Lower leg skin (tissue), 4 donors: ENCODE measurements around the gene CD160. TPM values are rescaled to one million over a fixed set of nuclear protein-coding genes. Genes with fewer than 3 reads are reported as not detected.
"Not testable (repeated sequence)": the region's sequence is repeated elsewhere in the genome, so short reads cannot be mapped to it uniquely, and the experiment has no call there.

Source experiments
- DNase-seq, 2 donors: peaks; one replicate each; pipeline ENCODE4 v3.0.0-alpha.2; 2019; ENCODE audit warnings: low spot score in 2 of 2
- H3K4me3 ChIP-seq: fragments of 200-600 bp; sonication (generic); 2 replicates; pipeline ENCODE4 v1.5.1; 2017; ENCODE audit warnings: mild to moderate bottlenecking, low read depth; ENCODE audit not compliant: poor library complexity, severe bottlenecking
- CTCF ChIP-seq, 3 donors: fragments of 450-650 bp; IDR thresholded peaks; one replicate each; pipeline ENCODE4 v1.5.1; 2016; ENCODE audit warnings: antibody characterized with exemption in 3 of 3, mild to moderate bottlenecking in 3 of 3, moderate library complexity in 2 of 3
- POLR2A ChIP-seq, 2 donors: fragments of 450-650 bp; IDR thresholded peaks; one replicate each; pipeline ENCODE4 v1.6.1; 2016 to 2017; ENCODE audit warnings: antibody characterized with exemption in 2 of 2, mild to moderate bottlenecking in 1 of 2, moderate library complexity in 1 of 2
- WGBS, 2 donors: methylation state at CpG; one replicate each; pipeline ENCODE4 v1.1.5; 2018; 5-methylcytosine and 5-hydroxymethylcytosine counted together
- intact Hi-C: fragments of 100-400 bp; cut with DNase I; formaldehyde crosslinking; loops from one replicate; pipeline ENCODE4 v1.15.0; 2023; ENCODE audit warnings: low total_unique reads
- total RNA-seq, 4 donors: library from RNA; depleted of rRNA; stranded (reverse); fragments of >200 nt; gene quantifications; one replicate each; pipeline ENCODE4 v1.1.0, GENCODE V29; 2016

CD160 gene
- total RNA-seq, 4 donors from 2014 or later, result 0.38 to 0.63 TPM; not detected in 2

- H3K4me3 ChIP-seq, result no peak overlapping the region
- TF ChIP-seq CTCF (IDR thresholded peaks at IDR 0.05) (no peak), POLR2A (IDR thresholded peaks at IDR 0.05) (no peak)
- WGBS, 2 donors, result 88 to 91% methylated on average over 1 of the region's 1 CpG
- intact Hi-C loops, result no loop called here
- no peak for DNase-seq
Observed at GRCh38 chr1:145759721-145760120, 40.4 kb downstream of the CD160 start.

GRCh38 chr1:145760395-145760949, 41.2 kb downstream of the CD160 start:
- intact Hi-C loops, DNase-seq, H3K4me3 ChIP-seq: not testable (repeated sequence)
- 97 to 100% methylated on average over 4 of the region's 4 CpGs for WGBS, 2 donors

DNA sequence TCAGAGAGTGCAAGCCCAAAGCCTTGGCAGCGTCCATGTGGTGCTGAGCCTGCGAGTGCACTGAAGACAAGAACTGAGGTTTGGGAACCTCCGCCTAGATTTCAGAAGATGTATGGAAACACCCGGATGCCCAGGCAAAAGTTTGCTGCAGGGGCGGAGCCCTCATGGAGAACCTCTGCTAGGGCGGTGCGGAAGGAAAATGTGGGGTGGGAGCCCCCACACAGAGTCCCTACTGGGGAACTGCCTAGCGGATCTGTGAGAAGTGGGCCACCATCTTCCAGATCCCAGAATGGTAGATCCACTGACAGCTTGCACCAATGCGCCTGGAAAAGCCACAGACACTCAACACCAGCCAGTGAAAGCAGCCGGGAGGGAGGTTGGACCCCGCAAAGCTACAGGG, 42.2 kb downstream of the CD160 start:
- H3K4me3 ChIP-seq, intact Hi-C loops, DNase-seq: not testable (repeated sequence)
- 97 to 99% methylated on average over 11 of the region's 11 CpGs for WGBS, 2 donors

DNA sequence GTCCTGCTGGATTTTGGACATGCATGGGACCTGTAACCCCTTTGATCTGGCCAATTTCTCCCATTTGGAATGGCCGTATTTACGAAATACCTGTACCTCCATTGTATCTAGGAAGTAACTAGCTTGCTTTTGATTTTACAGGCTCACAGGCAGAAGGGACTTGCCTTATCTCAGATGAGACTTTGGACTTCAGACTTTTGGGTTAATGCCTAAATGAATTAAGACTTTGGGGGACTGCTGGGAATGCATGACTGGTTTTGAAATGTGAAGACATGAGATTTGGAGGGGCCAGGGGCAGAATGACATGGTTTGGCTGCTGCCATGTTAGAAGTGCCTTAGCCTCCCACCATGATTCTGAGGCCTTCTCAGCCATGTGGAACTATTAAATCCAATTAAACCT, 42.7 kb downstream of the CD160 start:
- H3K4me3 ChIP-seq, intact Hi-C loops, DNase-seq: not testable (repeated sequence)
- 95 to 100% methylated on average over 2 of the region's 2 CpGs for WGBS, 2 donors

- DNase-seq, H3K4me3 ChIP-seq, intact Hi-C loops: not testable (repeated sequence)
- 91 to 97% methylated on average over 19 to 50 of the region's 52 CpGs for WGBS, 2 donors
Observed at GRCh38 chr1:145764231-145764940, 45.1 kb downstream of the CD160 start.

GRCh38 chr1:145765127-145765526, 45.8 kb downstream of the CD160 start:
- H3K4me3 ChIP-seq, DNase-seq, intact Hi-C loops: not testable (repeated sequence)
- WGBS, 2 donors, result 93 to 97% methylated on average over 2 to 3 of the region's 3 CpGs

GRCh38 chr1:145765585-145766360, 46.5 kb downstream of the CD160 start:
- intact Hi-C loops, DNase-seq, H3K4me3 ChIP-seq: not testable (repeated sequence)
- 79 to 81% methylated on average over 5 of the region's 5 CpGs for WGBS, 2 donors

DNA sequence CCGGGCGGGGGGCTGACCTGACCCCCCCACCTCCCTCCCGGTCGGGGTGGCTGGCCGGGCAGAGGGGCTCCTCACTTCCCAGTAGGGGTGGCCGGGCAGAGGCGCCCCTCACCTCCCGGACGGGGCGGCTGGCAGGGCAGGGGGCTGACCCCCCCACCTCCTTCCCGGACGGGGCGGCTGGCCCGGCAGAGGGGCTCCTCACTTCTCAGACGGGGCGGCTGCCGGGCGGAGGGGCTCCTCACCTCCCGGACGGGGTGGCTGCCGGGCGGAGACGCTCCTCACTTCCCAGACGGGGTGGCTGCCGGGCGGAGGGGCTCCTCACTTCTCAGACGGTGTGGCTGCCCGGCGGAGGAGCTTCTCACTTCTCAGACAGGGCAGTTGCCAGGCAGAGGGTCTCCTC, 47.6 kb downstream of the CD160 start:
- DNase-seq, intact Hi-C loops, H3K4me3 ChIP-seq: not testable (repeated sequence)
- 94 to 100% methylated on average over 8 to 13 of the region's 29 CpGs for whole genome bisulfite sequencing, 2 donors

GRCh38 chr1:145768004-145768403, 48.7 kb downstream of the CD160 start:
- WGBS, 2 donors, result 98 to 99% methylated on average over 10 of the region's 10 CpGs
- intact Hi-C loops, H3K4me3 ChIP-seq, DNase-seq: not testable (repeated sequence)

DNA sequence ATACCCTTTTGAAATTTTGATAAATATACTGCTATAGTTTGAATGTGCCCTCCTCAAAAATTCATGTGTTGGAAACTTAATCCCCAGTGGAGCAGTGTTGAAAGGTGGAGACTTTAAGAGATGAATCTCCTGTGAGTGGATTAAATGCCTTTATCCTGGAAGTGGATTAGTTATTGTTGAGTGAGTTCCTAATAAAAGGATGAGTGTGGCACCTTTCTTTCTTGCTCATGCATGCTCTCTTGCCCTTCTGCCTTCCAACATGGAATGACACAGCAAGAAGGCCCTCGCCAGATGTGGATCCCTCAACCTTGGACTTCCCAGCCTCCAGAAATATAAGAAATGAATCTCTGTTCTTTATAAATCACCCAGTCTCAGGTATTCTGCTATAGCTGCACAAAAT, 51.8 kb downstream of the CD160 start:
- TF ChIP-seq CTCF (IDR thresholded peaks at IDR 0.05), result no peak
- TF ChIP-seq POLR2A (IDR thresholded peaks at IDR 0.05), result no peak
- WGBS, 2 donors, result 91 to 96% methylated on average over 1 of the region's 1 CpG
- no peak for DNase-seq

More for the DNA sequence above, 51.8 kb downstream of the CD160 start:
- no peak overlapping the region for H3K4me3 ChIP-seq
- intact Hi-C loops, result no loop called here
